ENCODE measurements around the gene LRP8. TPM values are rescaled to one million over a fixed set of nuclear protein-coding genes. Genes with fewer than 3 reads are reported as not detected.
"Not testable (repeated sequence)": the region's sequence is repeated elsewhere in the genome, so short reads cannot be mapped to it uniquely, and the experiment has no call there.

Gene LRP8
- total and polyA plus RNA-seq, 2 donors (not counting 3 experiments of a cell fraction or from before 2014, with no cell fraction given), result 40.9 to 62.2 TPM

DNA sequence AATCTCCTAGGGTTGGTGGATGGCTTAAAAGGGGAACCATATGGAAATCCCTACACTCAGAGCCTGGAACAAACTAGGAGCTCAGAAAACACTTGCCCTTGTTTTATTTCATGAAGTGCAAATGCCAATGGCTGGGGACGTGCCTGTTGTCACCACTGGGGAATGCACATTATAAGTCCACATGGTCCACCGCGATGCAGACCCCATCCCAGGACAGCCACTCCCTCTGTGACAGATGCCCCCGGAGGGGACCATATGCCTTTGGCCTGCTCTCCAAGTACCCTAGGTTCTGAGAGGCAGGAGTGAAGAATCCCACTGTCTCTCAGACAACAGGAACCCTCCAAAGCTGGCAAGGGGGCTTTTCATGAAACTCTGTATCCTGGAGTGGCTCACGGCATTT is 42.3 kb downstream of the LRP8 start:
- FAIRE-seq, result no peak
- no peak overlapping the region for H3K27ac ChIP-seq (ENCODE audit: insufficient read depth, low read depth, low read length)

DNA sequence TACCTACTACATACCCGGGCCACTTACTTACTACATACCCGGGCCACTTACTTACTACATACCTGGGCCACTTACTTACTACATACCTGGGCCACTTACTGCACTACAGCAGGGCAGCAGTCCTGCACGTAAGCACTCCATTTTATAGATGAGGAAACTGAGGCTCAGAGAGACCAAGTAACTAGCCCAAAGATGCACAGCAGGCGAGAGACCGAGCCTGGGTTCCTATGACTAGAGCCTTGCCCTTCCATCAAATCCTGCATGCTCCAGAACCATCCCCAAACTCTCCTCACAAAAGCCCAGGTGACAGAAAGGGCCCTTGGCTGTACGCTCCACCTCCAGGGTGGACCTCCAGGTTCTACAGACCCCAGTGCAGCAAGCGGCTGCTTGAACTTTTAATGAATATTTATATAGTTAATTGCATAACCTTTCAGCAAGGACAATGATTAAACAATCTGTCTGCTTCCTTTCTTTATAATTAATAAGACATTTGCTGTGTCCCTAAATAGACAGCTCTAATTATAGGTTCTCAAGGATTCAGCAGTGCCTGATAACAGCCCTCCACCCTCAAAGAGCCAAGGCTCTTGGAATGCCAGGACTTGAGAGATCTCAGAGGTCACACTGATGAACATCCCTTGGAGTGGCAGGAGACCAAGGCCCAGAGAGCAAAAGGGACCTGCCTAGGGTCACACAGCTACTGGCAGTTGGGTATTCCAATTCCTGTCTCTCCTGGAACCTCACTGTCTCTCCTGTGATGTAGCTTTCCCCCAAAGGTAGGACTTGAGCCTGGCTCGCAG is 43.4 kb downstream of the LRP8 start:
- no peak overlapping the region for H2AFZ ChIP-seq (ENCODE audit: low read depth, low read length)
- no TSS peak for BruUV-seq (replicated peaks)
- H3K27ac ChIP-seq (ENCODE audit: insufficient read depth, low read depth, low read length), result no peak overlapping the region
- H3K4me3 ChIP-seq (replicated peaks in 1 of 3; ENCODE audit: insufficient read depth in 1 of 3, low read depth in 1 of 3, low read length in 3 of 3), result no peak overlapping the region
- no peaks in the 10 kb centered on the region for H3K79me2 ChIP-seq (ENCODE audit: control insufficient read depth, insufficient read depth, low read length)
- TF ChIP-seq JUN (IDR thresholded peaks at IDR 0.05; ENCODE audit: borderline replicate concordance, insufficient read depth, insufficient read length, low read depth), result no peak
- no peak for TF ChIP-seq FOS (IDR thresholded peaks at IDR 0.05; ENCODE audit: borderline replicate concordance, insufficient read depth, low read length)
- TF ChIP-seq, protein P1, sequence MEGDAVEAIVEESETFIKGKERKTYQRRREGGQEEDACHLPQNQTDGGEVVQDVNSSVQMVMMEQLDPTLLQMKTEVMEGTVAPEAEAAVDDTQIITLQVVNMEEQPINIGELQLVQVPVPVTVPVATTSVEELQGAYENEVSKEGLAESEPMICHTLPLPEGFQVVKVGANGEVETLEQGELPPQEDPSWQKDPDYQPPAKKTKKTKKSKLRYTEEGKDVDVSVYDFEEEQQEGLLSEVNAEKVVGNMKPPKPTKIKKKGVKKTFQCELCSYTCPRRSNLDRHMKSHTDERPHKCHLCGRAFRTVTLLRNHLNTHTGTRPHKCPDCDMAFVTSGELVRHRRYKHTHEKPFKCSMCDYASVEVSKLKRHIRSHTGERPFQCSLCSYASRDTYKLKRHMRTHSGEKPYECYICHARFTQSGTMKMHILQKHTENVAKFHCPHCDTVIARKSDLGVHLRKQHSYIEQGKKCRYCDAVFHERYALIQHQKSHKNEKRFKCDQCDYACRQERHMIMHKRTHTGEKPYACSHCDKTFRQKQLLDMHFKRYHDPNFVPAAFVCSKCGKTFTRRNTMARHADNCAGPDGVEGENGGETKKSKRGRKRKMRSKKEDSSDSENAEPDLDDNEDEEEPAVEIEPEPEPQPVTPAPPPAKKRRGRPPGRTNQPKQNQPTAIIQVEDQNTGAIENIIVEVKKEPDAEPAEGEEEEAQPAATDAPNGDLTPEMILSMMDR (IDR thresholded peaks at IDR 0.05; ENCODE audit: extremely low read depth in 1 of 2, insufficient read depth in 1 of 2, low read depth in 1 of 2, low read length in 2 of 2), result no peak
- no peak for TF ChIP-seq POLR2AphosphoS5 (IDR thresholded peaks at IDR 0.05; ENCODE audit: insufficient read depth, low read depth, low read length)
- TF ChIP-seq, protein P2, sequence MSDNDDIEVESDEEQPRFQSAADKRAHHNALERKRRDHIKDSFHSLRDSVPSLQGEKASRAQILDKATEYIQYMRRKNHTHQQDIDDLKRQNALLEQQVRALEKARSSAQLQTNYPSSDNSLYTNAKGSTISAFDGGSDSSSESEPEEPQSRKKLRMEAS (IDR thresholded peaks at IDR 0.05; ENCODE audit: insufficient read depth, insufficient read length), result no peak
- no peak for TF ChIP-seq GATA2 (IDR thresholded peaks at IDR 0.05; ENCODE audit: insufficient read depth, insufficient read length, low read depth, low read length)
- no peak overlapping the region for H3K4me2 ChIP-seq (ENCODE audit: insufficient read depth, low read length)
- ChIA-PET CTCF (no interaction called here), POLR2A (no interaction called here)
- no peak for DNase-seq (ENCODE audit: low read depth, low spot score)
- H3K9me3 ChIP-seq (replicated peaks; ENCODE audit: control insufficient read depth, insufficient read depth, low read length), result no peaks in the 10 kb centered on the region
- H3K27me3 ChIP-seq (ENCODE audit: control insufficient read depth in 2 of 2, insufficient read depth in 2 of 2, low read length in 2 of 2), result no peaks in the 10 kb centered on the region
- dilution Hi-C loops (cut with MboI; ENCODE audit: extremely low pct_ligation_motif_present, low sequenced_read_pairs) (no loop called here), intact Hi-C loops (cut with micrococcal nuclease) (no loop called here)
- H3K4me1 ChIP-seq (ENCODE audit: control insufficient read depth, extremely low read depth, insufficient read depth, low read length), result no peaks in the 10 kb centered on the region
- H3K9ac ChIP-seq (replicated peaks; ENCODE audit: extremely low read depth, insufficient read depth, low read length), result no peak overlapping the region
- H3K36me3 ChIP-seq (ENCODE audit: control insufficient read depth in 2 of 2, extremely low read depth in 1 of 2, insufficient read depth in 2 of 2, low read length in 2 of 2), result peaks cover 0 to 8% of the 10 kb centered on the region in 2 experiments
- no peaks in the 10 kb centered on the region for H4K20me1 ChIP-seq (replicated peaks; ENCODE audit: control insufficient read depth, extremely low read depth, insufficient read depth, low read length)
- no peak for FAIRE-seq
- H3K9me1 ChIP-seq (replicated peaks; ENCODE audit: control insufficient read depth, extremely low read depth, insufficient read depth, low read length), result no peaks in the 10 kb centered on the region

More for the DNA sequence above, 42.3 kb downstream of the LRP8 start:
- no peaks in the 10 kb centered on the region for H3K79me2 ChIP-seq (ENCODE audit: control insufficient read depth, insufficient read depth, low read length)
- no peaks in the 10 kb centered on the region for H3K4me1 ChIP-seq (ENCODE audit: control insufficient read depth, extremely low read depth, insufficient read depth, low read length)
- no peaks in the 10 kb centered on the region for H3K9me1 ChIP-seq (replicated peaks; ENCODE audit: control insufficient read depth, extremely low read depth, insufficient read depth, low read length)
- no peak overlapping the region for H3K4me2 ChIP-seq (ENCODE audit: insufficient read depth, low read length)
- H3K9ac ChIP-seq (replicated peaks; ENCODE audit: extremely low read depth, insufficient read depth, low read length), result no peak overlapping the region
- no peaks in the 10 kb centered on the region for H3K27me3 ChIP-seq (ENCODE audit: control insufficient read depth in 2 of 2, insufficient read depth in 2 of 2, low read length in 2 of 2)
- dilution Hi-C loops (cut with MboI; ENCODE audit: extremely low pct_ligation_motif_present, low sequenced_read_pairs) (no loop called here), intact Hi-C loops (cut with micrococcal nuclease) (no loop called here)
- H4K20me1 ChIP-seq (replicated peaks; ENCODE audit: control insufficient read depth, extremely low read depth, insufficient read depth, low read length), result no peaks in the 10 kb centered on the region
- no peak overlapping the region for H2AFZ ChIP-seq (ENCODE audit: low read depth, low read length)
- no peak overlapping the region for H3K4me3 ChIP-seq (replicated peaks in 1 of 3; ENCODE audit: insufficient read depth in 1 of 3, low read depth in 1 of 3, low read length in 3 of 3)
- ChIA-PET POLR2A (no interaction called here), CTCF (interaction anchor here (1.7 kb wide), 1 partner anchor 108 kb away, joined by 9 read pairs; no protein-coding TSS in a partner anchor)
- TF ChIP-seq FOS (IDR thresholded peaks at IDR 0.05; ENCODE audit: borderline replicate concordance, insufficient read depth, low read length), result no peak
- peaks cover 0 to 8% of the 10 kb centered on the region in 2 experiments for H3K36me3 ChIP-seq (ENCODE audit: control insufficient read depth in 2 of 2, extremely low read depth in 1 of 2, insufficient read depth in 2 of 2, low read length in 2 of 2)
- DNase-seq (ENCODE audit: low read depth, low spot score), result no peak
- BruUV-seq (replicated peaks), result no TSS peak
- H3K9me3 ChIP-seq (replicated peaks; ENCODE audit: control insufficient read depth, insufficient read depth, low read length), result no peaks in the 10 kb centered on the region

DNA sequence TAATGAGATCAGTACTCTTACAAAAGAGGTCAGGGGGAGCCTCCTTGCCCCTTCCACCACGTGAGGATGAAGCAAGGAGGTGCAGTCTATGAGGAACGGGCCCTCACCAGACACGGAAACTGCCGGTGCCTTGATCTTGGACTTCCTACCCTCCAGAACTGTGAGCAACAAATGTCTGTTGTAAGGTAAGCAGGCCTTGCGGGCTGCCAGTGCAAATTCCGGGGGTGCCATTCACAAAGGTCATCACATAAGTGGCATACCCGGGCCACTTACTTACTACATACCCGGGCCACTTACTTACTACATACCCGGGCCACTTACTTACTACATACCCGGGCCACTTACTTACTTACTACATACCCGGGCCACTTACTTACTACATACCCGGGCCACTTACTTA is 44.7 kb downstream of the LRP8 start:
- H3K9me3 ChIP-seq (replicated peaks; ENCODE audit: control insufficient read depth, insufficient read depth, low read length); H3K36me3 ChIP-seq (ENCODE audit: control insufficient read depth in 2 of 2, extremely low read depth in 1 of 2, insufficient read depth in 2 of 2, low read length in 2 of 2); dilution Hi-C loops (cut with MboI; ENCODE audit: extremely low pct_ligation_motif_present, low sequenced_read_pairs); DNase-seq (ENCODE audit: low read depth, low spot score); intact Hi-C loops (cut with micrococcal nuclease); H3K9me1 ChIP-seq (replicated peaks; ENCODE audit: control insufficient read depth, extremely low read depth, insufficient read depth, low read length); H4K20me1 ChIP-seq (replicated peaks; ENCODE audit: control insufficient read depth, extremely low read depth, insufficient read depth, low read length); FAIRE-seq; POLR2A ChIA-PET; H3K27ac ChIP-seq (ENCODE audit: insufficient read depth, low read depth, low read length); BruUV-seq (replicated peaks); H3K79me2 ChIP-seq (ENCODE audit: control insufficient read depth, insufficient read depth, low read length); H3K9ac ChIP-seq (replicated peaks; ENCODE audit: extremely low read depth, insufficient read depth, low read length); H3K4me2 ChIP-seq (ENCODE audit: insufficient read depth, low read length); H3K4me1 ChIP-seq (ENCODE audit: control insufficient read depth, extremely low read depth, insufficient read depth, low read length); H3K4me3 ChIP-seq (replicated peaks in 1 of 3; ENCODE audit: insufficient read depth in 1 of 3, low read depth in 1 of 3, low read length in 3 of 3); H2AFZ ChIP-seq (ENCODE audit: low read depth, low read length); H3K27me3 ChIP-seq (ENCODE audit: control insufficient read depth in 2 of 2, insufficient read depth in 2 of 2, low read length in 2 of 2): not testable (repeated sequence)
- CTCF ChIA-PET, result interaction anchor here (6.6 kb wide), 1 partner anchor 110 kb away, joined by 271 read pairs; no protein-coding TSS in a partner anchor
